ENCODE measurements around the gene DNMT1.
"Not testable (repeated sequence)": the region's sequence is repeated elsewhere in the genome, so short reads cannot be mapped to it uniquely, and the experiment has no call there.

Gene DNMT1

GRCh38 chr19:10205636-10206035 is 10.9 kb upstream of the DNMT1 start:
- no peak overlapping the region for H3K4me3 ChIP-seq (ENCODE audit: low read depth, low read length)
- no peak for TF ChIP-seq CTCF (IDR thresholded peaks at IDR 0.05; ENCODE audit: low read depth, low read length)

GRCh38 chr19:10203686-10204085 is 8.9 kb upstream of the DNMT1 start:
- no peak for TF ChIP-seq CTCF (IDR thresholded peaks at IDR 0.05; ENCODE audit: low read depth, low read length)
- no peak overlapping the region for H3K4me3 ChIP-seq (ENCODE audit: low read depth, low read length)

- H3K4me3 ChIP-seq (ENCODE audit: low read depth, low read length) = no peak overlapping the region
- TF ChIP-seq CTCF (IDR thresholded peaks at IDR 0.05; ENCODE audit: low read depth, low read length) = no peak
Observed at GRCh38 chr19:10201176-10201575, 6.4 kb upstream of the DNMT1 start.

GRCh38 chr19:10200101-10200500 is 5.3 kb upstream of the DNMT1 start:
- H3K4me3 ChIP-seq (ENCODE audit: low read depth, low read length) = not testable (repeated sequence)

GRCh38 chr19:10198889-10199644 is 4.3 kb upstream of the DNMT1 start:
- not testable (repeated sequence) for H3K4me3 ChIP-seq (ENCODE audit: low read depth, low read length)

- TF ChIP-seq CTCF (IDR thresholded peaks at IDR 0.05; ENCODE audit: low read depth, low read length) = no peak
- H3K4me3 ChIP-seq (ENCODE audit: low read depth, low read length) = peak overlapping the region; percentile 83
Observed at GRCh38 chr19:10195199-10195519, 406 bp upstream of the DNMT1 start.

GRCh38 chr19:10193790-10194499 is 808 bp downstream of the DNMT1 start:
- H3K4me3 ChIP-seq (ENCODE audit: low read depth, low read length) = peak overlapping the region; percentile 83
- TF ChIP-seq CTCF (IDR thresholded peaks at IDR 0.05; ENCODE audit: low read depth, low read length) = no peak

- peak overlapping the region; percentile 83; the same call in 1 of the 2 replicates for H3K4me3 ChIP-seq (ENCODE audit: low read depth, low read length)
Observed at GRCh38 chr19:10192922-10193321, 1.8 kb downstream of the DNMT1 start.

More at GRCh38 chr19:10192922-10193321, 1.8 kb downstream of the DNMT1 start:
- no peak for TF ChIP-seq CTCF (IDR thresholded peaks at IDR 0.05; ENCODE audit: low read depth, low read length)
